Hepatocyte (in vitro differentiated cells): ENCODE results near the gene USP36. TPM values are rescaled to one million over a fixed set of nuclear protein-coding genes. Genes with fewer than 3 reads are reported as not detected.

Experiments
- DNase-seq: peaks from one replicate; pipeline ENCODE4 v3.0.0-alpha.2; 2016; ENCODE audit warnings: low spot score
- H2AFZ ChIP-seq: fragments of 200-600 bp; sonication (generic); 2 replicates; pipeline ENCODE4 v1.6.0; 2016; ENCODE audit warnings: antibody characterized with exemption, mild to moderate bottlenecking
- H3K27ac ChIP-seq: fragments of 200-600 bp; sonication (generic); 2 replicates; pipeline ENCODE4 v1.5.1; 2016; ENCODE audit warnings: mild to moderate bottlenecking
- H3K27me3 ChIP-seq: fragments of 200-600 bp; sonication (generic); 2 replicates; pipeline ENCODE4 v1.6.1; 2016
- H3K36me3 ChIP-seq: fragments of 200-600 bp; sonication (generic); replicated peaks from 2 replicates; pipeline ENCODE4 v1.5.1; 2016; ENCODE audit warnings: low read depth; ENCODE audit not compliant: insufficient read depth
- H3K4me1 ChIP-seq: fragments of 200-600 bp; sonication (generic); 2 replicates; pipeline ENCODE4 v1.5.1; 2016; ENCODE audit warnings: mild to moderate bottlenecking, moderate library complexity; ENCODE audit not compliant: insufficient read depth
- H3K4me2 ChIP-seq: fragments of 200-600 bp; sonication (generic); 2 replicates; pipeline ENCODE4 v1.6.0; 2016
- H3K4me3 ChIP-seq: fragments of 200-600 bp; sonication (generic); 2 replicates; pipeline ENCODE4 v1.5.1; 2016; ENCODE audit warnings: mild to moderate bottlenecking
- H3K79me2 ChIP-seq: fragments of 200-600 bp; sonication (generic); 2 replicates; pipeline ENCODE4 v1.6.0; 2017; ENCODE audit warnings: mild to moderate bottlenecking
- H3K9me2 ChIP-seq: fragments of 200-600 bp; sonication (generic); replicated peaks from 2 replicates; pipeline ENCODE4 v1.6.0; 2017; ENCODE audit warnings: mild to moderate bottlenecking; ENCODE audit not compliant: insufficient read depth
- H3K9me3 ChIP-seq: fragments of 200-600 bp; sonication (generic); 2 replicates; pipeline ENCODE4 v1.5.1; 2016; ENCODE audit warnings: low read depth, mild to moderate bottlenecking
- H4K20me1 ChIP-seq: fragments of 200-600 bp; sonication (generic); 2 replicates; pipeline ENCODE4 v1.6.0; 2016; ENCODE audit warnings: mild to moderate bottlenecking; ENCODE audit not compliant: insufficient read depth, poor library complexity, severe bottlenecking
- CTCF ChIP-seq: fragments of 200-600 bp; sonication (generic); IDR thresholded peaks from 2 replicates; pipeline ENCODE4 v1.5.1; 2016; ENCODE audit warnings: antibody characterized with exemption, mild to moderate bottlenecking; ENCODE audit not compliant: poor library complexity
- EZH2 ChIP-seq: fragments of 200-600 bp; sonication (generic); IDR thresholded peaks from 2 replicates; pipeline ENCODE4 v1.6.1; 2016; ENCODE audit warnings: antibody characterized with exemption, mild to moderate bottlenecking, borderline replicate concordance
- EZH2phosphoT487 ChIP-seq: fragments of 200-600 bp; sonication (generic); IDR thresholded peaks from one replicate; pipeline ENCODE4 v1.6.1; 2018; ENCODE audit warnings: antibody characterized with exemption, mild to moderate bottlenecking, low read depth, moderate library complexity; ENCODE audit not compliant: unreplicated experiment, severe bottlenecking
- WGBS: methylation state at CpG from one replicate; pipeline ENCODE4 v1.1.6; 2016; ENCODE audit warnings: low lambda C conversion rate; ENCODE audit errors: missing lambda C conversion rate; 5-methylcytosine and 5-hydroxymethylcytosine counted together
- polyA plus RNA-seq: library from polyadenylated mRNA; unstranded; fragments of >200 nt; fragmentation: Nextera tagmentation; extraction: Ambion mirVana; gene quantifications from 2 replicates; pipeline ENCODE4 v1.2.1, GENCODE V29; 2016
- total RNA-seq: library from RNA; depleted of rRNA; stranded (reverse); fragments of >200 nt; gene quantifications from 2 replicates; pipeline ENCODE4 v1.2.3, GENCODE V29; 2014

The USP36 gene
- total and polyA plus RNA-seq, 2 experiments from 2014 or later = 17.7 to 26.2 TPM

GRCh38 chr17:78748730-78749317 is 91.8 kb downstream of the USP36 start:
- Histone ChIP-seq H3K79me2 (peaks cover 77% of the 10 kb centered on the region), H3K9me2 (no peaks in the 10 kb centered on the region), H3K27ac (peak overlapping the region; percentile 14), H3K4me3 (no peak overlapping the region), H3K9me3 (no peaks in the 10 kb centered on the region), H3K27me3 (no peaks in the 10 kb centered on the region), H3K4me2 (no peak overlapping the region), H2AFZ (no peak overlapping the region), H4K20me1 (no peaks in the 10 kb centered on the region), H3K4me1 (no peaks in the 10 kb centered on the region), H3K36me3 (no peaks in the 10 kb centered on the region)
- WGBS = 91% methylated on average over 8 of the region's 8 CpGs
- no peak for DNase-seq
- TF ChIP-seq CTCF = no peak
- no peak for TF ChIP-seq EZH2phosphoT487

- peak overlapping the region; percentile 16 for H3K4me2 ChIP-seq
- H2AFZ ChIP-seq = no peak overlapping the region
- H3K36me3 ChIP-seq = no peaks in the 10 kb centered on the region
- WGBS = 82% methylated on average over 6 of the region's 6 CpGs
- H3K27me3 ChIP-seq = no peaks in the 10 kb centered on the region
- no peaks in the 10 kb centered on the region for H3K9me2 ChIP-seq
- DNase-seq = no peak
- H3K9me3 ChIP-seq = no peaks in the 10 kb centered on the region
- H3K4me1 ChIP-seq = no peaks in the 10 kb centered on the region
- no peak overlapping the region for H3K4me3 ChIP-seq
- H3K27ac ChIP-seq = peak overlapping the region; percentile 14
- TF ChIP-seq CTCF (no peak), EZH2 (no peak), EZH2phosphoT487 (no peak)
- H3K79me2 ChIP-seq = peaks cover 77% of the 10 kb centered on the region
- no peaks in the 10 kb centered on the region for H4K20me1 ChIP-seq
Observed at GRCh38 chr17:78748048-78748729, 92.4 kb downstream of the USP36 start.

- TF ChIP-seq EZH2phosphoT487 (no peak), EZH2 (no peak), CTCF (no peak)
- DNase-seq = no peak
- Histone ChIP-seq H3K27ac (no peak overlapping the region), H4K20me1 (no peaks in the 10 kb centered on the region), H3K4me2 (peak overlapping the region; percentile 16), H3K36me3 (no peaks in the 10 kb centered on the region), H3K4me3 (no peak overlapping the region), H3K9me3 (no peaks in the 10 kb centered on the region), H3K9me2 (no peaks in the 10 kb centered on the region), H3K79me2 (peaks cover 77% of the 10 kb centered on the region), H3K27me3 (no peaks in the 10 kb centered on the region), H2AFZ (no peak overlapping the region), H3K4me1 (no peaks in the 10 kb centered on the region)
- WGBS = 93% methylated on average over 2 of the region's 2 CpGs
Observed at GRCh38 chr17:78747488-78747887, 93.1 kb downstream of the USP36 start.
